BLaER1 (cell line): ENCODE measurements around the gene BMP6.

Experiments
- H3K27ac ChIP-seq: shearing (Covaris generic); formaldehyde crosslinking; 2 replicates; pipeline ENCODE4 v1.8.1; 2022
- H3K27me3 ChIP-seq: shearing (Covaris generic); formaldehyde crosslinking; 2 replicates; pipeline ENCODE4 v1.8.1; 2022
- H3K36me3 ChIP-seq: shearing (Covaris generic); formaldehyde crosslinking; 2 replicates; pipeline ENCODE4 v1.8.1; 2022
- H3K4me1 ChIP-seq: shearing (Covaris generic); formaldehyde crosslinking; 2 replicates; pipeline ENCODE4 v1.8.1; 2022
- H3K4me2 ChIP-seq: shearing (Covaris generic); formaldehyde crosslinking; 2 replicates; pipeline ENCODE4 v1.8.1; 2022
- H3K4me3 ChIP-seq: shearing (Covaris generic); formaldehyde crosslinking; 2 replicates; pipeline ENCODE4 v1.8.1; 2022
- H3K9ac ChIP-seq: shearing (Covaris generic); formaldehyde crosslinking; 2 replicates; pipeline ENCODE4 v1.8.1; 2022
- H3K9me3 ChIP-seq: shearing (Covaris generic); formaldehyde crosslinking; 2 replicates; pipeline ENCODE4 v1.8.1; 2022
- H4K20me1 ChIP-seq: shearing (Covaris generic); formaldehyde crosslinking; 2 replicates; pipeline ENCODE4 v1.8.1; 2022
- Cebpa-rat ChIP-seq: shearing (Covaris generic); IDR thresholded peaks from 2 replicates; pipeline ENCODE4 v1.8.1; 2022

Gene BMP6

DNA sequence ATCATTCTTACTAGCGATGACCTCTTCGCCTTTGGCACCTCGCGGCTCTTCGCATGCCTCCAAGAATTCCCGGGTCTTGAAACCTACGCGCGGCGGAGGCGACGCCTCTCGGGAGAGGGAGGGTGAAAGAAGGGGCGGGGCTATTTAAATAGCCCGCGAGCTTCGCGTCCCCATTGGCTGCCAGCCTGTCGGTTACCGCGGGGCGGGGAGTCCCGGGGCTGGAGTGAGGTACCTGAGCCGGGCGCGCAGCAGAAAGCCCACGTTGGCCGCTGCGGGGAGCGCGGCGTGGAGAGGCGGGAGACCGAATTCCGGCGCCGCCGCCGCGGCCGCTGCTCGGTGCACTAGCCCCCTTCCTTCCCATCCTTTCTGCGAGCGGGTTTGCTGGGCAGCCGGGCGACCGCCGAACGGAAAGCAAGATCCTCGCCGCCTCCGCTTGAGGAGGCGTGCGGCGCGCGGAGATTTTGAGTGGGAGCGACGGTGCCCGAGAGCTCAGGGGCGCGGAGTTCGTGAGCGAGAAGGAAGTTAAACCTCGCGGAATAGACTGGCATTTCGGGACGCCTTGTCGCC is at the start of gene BMP6:
Gene BMP6, plus strand, starts transcription at position 251 of the 567 bp plus-strand sequence. CDS start 857 bp downstream, outside the sequence.
- peaks cover 29% of the 10 kb centered on the region for H3K4me1 ChIP-seq
- H3K9ac ChIP-seq: peak within 1 kb of the TSS; percentile 48
- no peaks in the 10 kb centered on the region for H3K36me3 ChIP-seq
- H3K4me2 ChIP-seq: peak within 1 kb of the TSS; percentile 100
- no peaks in the 10 kb centered on the region for H3K9me3 ChIP-seq
- no peak within 1 kb of the TSS for H3K27ac ChIP-seq
- peaks cover 79% of the 10 kb centered on the region for H3K27me3 ChIP-seq
- H4K20me1 ChIP-seq: peaks cover 50% of the 10 kb centered on the region
- no peak for TF ChIP-seq Cebpa-rat
- peak within 1 kb of the TSS; percentile 70 for H3K4me3 ChIP-seq

DNA sequence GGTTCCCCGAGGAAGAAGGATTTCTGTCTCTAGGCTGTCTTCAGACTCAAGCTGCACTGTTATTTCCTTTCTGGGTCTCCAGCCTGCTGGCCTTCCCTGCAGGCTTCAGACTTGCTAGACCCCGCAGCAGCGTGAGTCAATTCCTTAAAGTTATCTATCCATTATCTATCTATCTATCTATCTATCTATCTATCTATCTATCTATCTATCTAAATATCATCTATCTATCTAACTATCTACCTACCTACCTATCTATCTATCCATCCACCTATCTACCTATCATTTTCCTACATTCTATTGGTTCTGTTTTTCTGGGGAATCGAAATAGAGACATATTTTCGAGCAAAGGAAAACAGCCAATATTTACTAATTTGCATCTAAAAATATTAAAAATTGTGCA is 48.7 kb upstream of the BMP6 start:
- Histone ChIP-seq H3K27ac (no peak overlapping the region), H3K9me3 (no peaks in the 10 kb centered on the region), H3K4me3 (no peak overlapping the region), H3K9ac (no peak overlapping the region), H4K20me1 (no peaks in the 10 kb centered on the region), H3K4me1 (peaks cover 8% of the 10 kb centered on the region; the same call in 1 of the 2 replicates), H3K36me3 (no peaks in the 10 kb centered on the region), H3K27me3 (no peaks in the 10 kb centered on the region), H3K4me2 (no peak overlapping the region)
- TF ChIP-seq Cebpa-rat: no peak

- Histone ChIP-seq H3K9me3 (no peaks in the 10 kb centered on the region), H3K4me3 (no peak overlapping the region), H3K9ac (no peak overlapping the region), H3K27ac (no peak overlapping the region), H3K4me2 (no peak overlapping the region), H3K27me3 (no peaks in the 10 kb centered on the region), H3K4me1 (no peaks in the 10 kb centered on the region), H4K20me1 (no peaks in the 10 kb centered on the region), H3K36me3 (no peaks in the 10 kb centered on the region)
- no peak for TF ChIP-seq Cebpa-rat
Measured at GRCh38 chr6:7680393-7681075, 45.4 kb upstream of the BMP6 start.

DNA sequence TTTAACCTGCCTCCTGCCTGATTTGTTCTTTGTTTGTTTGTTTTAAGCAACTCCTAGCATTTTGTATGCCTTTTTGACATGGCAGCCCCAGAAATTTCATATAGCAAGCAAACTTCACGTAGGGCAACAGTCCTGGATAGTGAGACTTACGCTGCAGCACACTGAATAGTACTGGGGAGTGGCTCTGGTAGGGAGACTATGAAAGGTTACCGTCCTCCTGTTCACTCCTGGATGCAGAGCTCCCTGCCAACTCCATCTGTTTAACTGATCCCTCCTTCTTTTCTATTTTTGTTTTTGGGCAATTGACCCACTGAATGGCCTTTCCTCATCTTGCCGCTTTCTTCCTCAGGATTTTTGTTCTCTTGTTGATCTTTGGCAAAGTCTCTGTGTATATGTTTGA is 44.5 kb upstream of the BMP6 start:
- Histone ChIP-seq H3K36me3 (no peaks in the 10 kb centered on the region), H4K20me1 (no peaks in the 10 kb centered on the region), H3K4me1 (no peaks in the 10 kb centered on the region), H3K27me3 (no peaks in the 10 kb centered on the region), H3K9me3 (no peaks in the 10 kb centered on the region), H3K27ac (no peak overlapping the region), H3K9ac (no peak overlapping the region), H3K4me3 (no peak overlapping the region), H3K4me2 (no peak overlapping the region)
- no peak for TF ChIP-seq Cebpa-rat

DNA sequence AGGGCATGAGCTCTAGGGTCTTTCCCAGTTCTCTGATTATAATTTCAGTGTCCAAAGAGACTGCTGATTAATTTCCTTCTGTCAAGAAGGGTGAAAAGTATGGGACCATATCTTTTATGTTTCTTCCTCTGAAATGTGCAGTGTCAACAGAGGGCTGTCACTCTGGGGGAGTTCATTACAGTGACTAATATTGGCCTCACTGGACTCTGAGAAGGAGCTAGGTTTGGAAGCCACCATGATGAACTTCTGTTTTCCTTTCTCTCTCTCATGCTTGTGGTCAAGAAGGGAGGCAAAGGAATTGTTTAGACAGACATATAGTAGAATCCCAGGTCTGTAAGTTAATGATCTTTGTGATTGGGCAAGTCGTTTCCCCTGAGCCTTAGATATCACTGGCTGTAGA is 41.8 kb upstream of the BMP6 start:
- no peaks in the 10 kb centered on the region for H3K4me1 ChIP-seq
- no peaks in the 10 kb centered on the region for H3K27me3 ChIP-seq
- H4K20me1 ChIP-seq: no peaks in the 10 kb centered on the region
- H3K4me2 ChIP-seq: no peak overlapping the region
- no peak overlapping the region for H3K27ac ChIP-seq
- no peaks in the 10 kb centered on the region for H3K9me3 ChIP-seq
- H3K4me3 ChIP-seq: no peak overlapping the region
- H3K36me3 ChIP-seq: no peaks in the 10 kb centered on the region
- no peak for TF ChIP-seq Cebpa-rat
- no peak overlapping the region for H3K9ac ChIP-seq

- Histone ChIP-seq H3K27ac (no peak overlapping the region), H3K9me3 (no peaks in the 10 kb centered on the region), H4K20me1 (no peaks in the 10 kb centered on the region), H3K4me1 (no peaks in the 10 kb centered on the region), H3K9ac (no peak overlapping the region), H3K36me3 (no peaks in the 10 kb centered on the region), H3K27me3 (no peaks in the 10 kb centered on the region), H3K4me3 (no peak overlapping the region), H3K4me2 (no peak overlapping the region)
- no peak for TF ChIP-seq Cebpa-rat
Measured at GRCh38 chr6:7684843-7685242, 41.1 kb upstream of the BMP6 start.

DNA sequence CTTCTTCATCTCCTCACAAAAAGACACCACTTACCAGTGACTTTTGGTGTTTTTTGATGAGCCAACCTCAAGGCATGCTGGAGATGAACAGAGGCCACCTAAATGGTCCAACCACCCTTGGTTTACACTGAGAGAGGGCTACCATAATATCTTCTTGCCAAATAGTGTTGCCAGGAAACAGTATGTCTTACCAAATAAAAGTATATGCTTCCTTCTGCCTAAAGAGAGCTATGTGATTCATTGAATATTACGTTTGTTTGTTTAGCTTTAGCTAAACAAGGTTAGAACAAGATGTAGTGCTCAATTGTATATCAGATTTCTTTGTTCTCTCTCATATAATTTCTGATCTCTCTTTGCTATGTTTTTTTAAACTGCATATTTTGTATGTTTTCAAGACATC is 40.6 kb upstream of the BMP6 start:
- TF ChIP-seq Cebpa-rat: no peak
- Histone ChIP-seq H3K27ac (no peak overlapping the region), H3K9me3 (no peaks in the 10 kb centered on the region), H3K4me3 (no peak overlapping the region), H3K27me3 (no peaks in the 10 kb centered on the region), H3K36me3 (no peaks in the 10 kb centered on the region), H3K9ac (no peak overlapping the region), H4K20me1 (no peaks in the 10 kb centered on the region), H3K4me1 (no peaks in the 10 kb centered on the region), H3K4me2 (no peak overlapping the region)

- Histone ChIP-seq H3K4me3 (no peak overlapping the region), H3K9ac (no peak overlapping the region), H3K27me3 (no peaks in the 10 kb centered on the region), H3K9me3 (no peaks in the 10 kb centered on the region), H3K4me2 (no peak overlapping the region), H3K36me3 (no peaks in the 10 kb centered on the region), H3K27ac (no peak overlapping the region), H4K20me1 (no peaks in the 10 kb centered on the region), H3K4me1 (no peaks in the 10 kb centered on the region)
- TF ChIP-seq Cebpa-rat: no peak
Measured at GRCh38 chr6:7687145-7688111, 38.5 kb upstream of the BMP6 start.

- TF ChIP-seq Cebpa-rat: no peak
- Histone ChIP-seq H3K4me1 (no peaks in the 10 kb centered on the region), H3K4me2 (no peak overlapping the region), H3K27me3 (no peaks in the 10 kb centered on the region), H4K20me1 (no peaks in the 10 kb centered on the region), H3K27ac (no peak overlapping the region), H3K4me3 (no peak overlapping the region), H3K9me3 (no peaks in the 10 kb centered on the region), H3K36me3 (no peaks in the 10 kb centered on the region), H3K9ac (no peak overlapping the region)
Measured at GRCh38 chr6:7691021-7691420, 34.9 kb upstream of the BMP6 start.
